MV-4-11 (cell line): ENCODE measurements around the gene EYA4.
A peak's percentile ranks its signal among the peaks of the same experiment; 100 is the strongest.
"Not testable (repeated sequence)": the region's sequence is repeated elsewhere in the genome, so short reads cannot be mapped to it uniquely, and the experiment has no call there.

Experiments used
- DNase-seq: peaks from one replicate; lab custom pipeline; 2025; lab: John Stamatoyannopoulos, UW

Gene EYA4

DNA sequence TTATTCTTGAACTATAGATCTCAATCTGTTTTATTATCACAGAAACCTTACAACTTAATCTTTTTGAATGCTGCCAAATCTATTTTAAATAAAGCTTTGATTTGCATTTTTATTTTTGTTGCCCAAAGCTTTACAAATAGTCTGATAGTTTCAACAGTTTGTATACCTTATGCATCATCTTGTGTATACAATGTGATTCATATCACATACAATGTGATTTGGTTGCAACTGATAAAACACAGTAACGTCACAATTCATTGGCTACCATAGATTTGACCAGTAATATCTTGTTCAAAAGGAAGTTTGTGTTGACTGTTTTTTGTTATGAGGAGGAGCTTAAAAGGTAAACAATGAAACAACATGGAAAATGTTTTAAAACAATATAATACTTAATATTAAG lies 110.9 kb downstream of the EYA4 start:
- no peak for DNase-seq

DNA sequence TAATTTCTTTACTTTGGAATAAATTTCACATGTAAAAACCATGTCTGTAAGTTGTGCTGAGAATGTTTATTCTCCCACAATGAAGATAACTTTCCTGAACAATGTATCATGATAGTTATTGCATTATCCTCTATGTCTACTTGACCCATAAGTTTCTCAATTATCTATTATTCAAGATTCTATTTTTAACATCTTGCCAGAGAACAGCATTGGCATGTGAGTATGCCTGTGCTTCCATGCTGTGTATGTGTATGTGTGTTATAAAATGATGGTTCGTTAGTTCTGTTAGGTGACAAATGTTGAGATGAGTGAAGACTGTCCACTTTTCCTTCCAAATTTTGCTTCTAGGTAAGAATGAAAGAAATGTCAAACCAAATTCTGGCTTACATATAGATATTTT lies 111.9 kb downstream of the EYA4 start:
- no peak for DNase-seq

DNA sequence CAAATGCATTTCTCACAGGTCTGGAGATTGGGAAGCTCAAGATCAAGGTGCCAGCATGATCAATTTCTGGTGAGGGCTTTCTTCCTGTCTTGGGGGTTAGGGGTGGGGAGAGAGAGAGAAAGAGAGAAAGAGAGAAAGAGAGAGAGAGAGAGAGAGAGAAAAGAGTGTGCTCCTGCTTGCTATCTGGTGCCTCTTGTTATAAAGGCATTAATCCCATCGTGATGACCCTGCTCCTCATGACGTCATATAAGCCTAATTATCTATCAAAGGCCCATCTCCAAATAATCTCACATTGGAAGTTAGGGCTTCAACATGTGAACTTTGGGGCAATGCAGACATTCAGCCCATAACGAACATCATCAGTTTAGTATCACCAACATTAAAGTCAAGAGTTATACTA lies 114.8 kb downstream of the EYA4 start:
- no peak for DNase-seq

DNA sequence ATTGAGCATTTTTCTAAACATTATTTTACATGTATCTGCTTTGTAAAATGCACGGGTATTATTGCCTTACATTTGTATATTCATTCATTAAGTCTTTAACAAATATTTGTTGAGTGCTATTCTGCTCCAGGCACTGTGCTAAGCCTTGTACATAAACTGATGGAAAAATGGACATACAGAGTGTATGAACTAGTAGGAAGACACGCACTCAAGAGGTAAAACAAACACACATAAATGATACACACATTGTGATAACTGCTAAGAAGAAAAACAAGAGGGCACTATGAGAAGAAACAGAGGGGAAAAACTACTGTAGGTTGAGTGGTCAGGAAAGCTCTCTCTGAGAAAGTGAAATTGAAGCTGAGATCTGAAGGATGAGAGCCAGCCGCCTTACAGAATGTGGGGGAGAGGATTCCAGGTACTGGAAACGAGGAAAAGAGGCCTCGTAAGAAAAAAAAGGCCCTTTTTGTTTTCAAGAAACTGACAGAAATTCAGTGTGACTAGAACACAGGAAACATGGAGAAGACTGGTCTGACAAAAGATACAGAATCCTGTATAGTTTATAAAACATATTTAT lies 117.5 kb downstream of the EYA4 start:
- no peak for DNase-seq

DNA sequence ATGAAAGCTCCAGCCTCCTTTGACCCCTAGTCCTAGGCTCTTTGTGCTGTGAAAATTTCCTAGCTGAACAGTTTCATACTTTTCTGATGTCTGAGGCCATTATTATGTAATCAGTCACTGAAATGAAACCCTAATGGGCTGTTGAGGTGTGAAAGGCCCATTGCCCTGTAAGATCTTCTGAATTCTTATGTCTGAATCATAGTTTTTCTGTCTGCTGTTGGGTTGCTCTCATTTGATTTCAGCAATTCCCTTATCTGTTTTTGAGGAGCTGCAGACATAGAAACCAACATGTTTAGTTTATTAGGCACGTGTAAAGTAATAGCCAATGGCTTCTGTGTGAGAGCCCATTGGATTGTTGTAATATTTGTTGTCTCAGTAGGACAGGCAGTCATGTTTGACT lies 118.1 kb downstream of the EYA4 start:
- no peak for DNase-seq

DNA sequence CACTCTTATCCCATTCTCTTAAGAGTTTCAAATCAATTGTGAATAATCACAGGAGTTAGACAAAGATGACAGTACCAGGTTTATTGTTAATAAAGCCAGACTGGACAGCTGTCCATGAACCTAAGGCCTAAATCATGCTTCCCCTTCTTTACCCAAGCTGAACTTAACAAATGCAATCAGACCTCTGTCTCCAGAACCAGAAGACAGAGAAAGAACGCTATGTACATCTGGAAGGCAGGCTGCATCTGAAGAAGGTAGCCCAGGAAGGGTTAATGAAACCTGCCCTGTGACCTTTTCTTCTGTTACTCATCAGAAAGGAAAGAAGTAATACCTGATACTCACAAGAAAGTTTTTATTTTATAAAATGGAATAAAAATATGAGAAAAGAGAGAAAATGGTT lies 118.6 kb downstream of the EYA4 start:
- no peak for DNase-seq

DNA sequence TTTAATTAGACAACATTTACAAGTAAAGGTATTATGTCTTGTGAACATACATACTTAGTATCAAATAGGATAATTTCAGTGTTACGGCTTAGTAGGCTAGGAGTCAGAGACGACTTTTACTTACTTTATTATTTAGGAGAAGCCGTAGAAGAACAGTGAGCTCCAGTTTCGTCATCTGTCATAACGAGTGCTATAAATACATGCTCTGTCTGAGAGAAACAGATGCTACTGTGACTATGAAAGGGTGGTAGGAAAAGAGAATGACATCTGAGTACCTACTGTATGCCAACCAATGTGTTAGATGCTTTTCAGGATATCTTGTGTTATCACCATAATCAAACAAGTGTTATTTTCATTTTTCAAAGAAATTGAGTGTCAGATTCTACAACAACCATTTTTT lies 119.0 kb downstream of the EYA4 start:
- no peak for DNase-seq

DNA sequence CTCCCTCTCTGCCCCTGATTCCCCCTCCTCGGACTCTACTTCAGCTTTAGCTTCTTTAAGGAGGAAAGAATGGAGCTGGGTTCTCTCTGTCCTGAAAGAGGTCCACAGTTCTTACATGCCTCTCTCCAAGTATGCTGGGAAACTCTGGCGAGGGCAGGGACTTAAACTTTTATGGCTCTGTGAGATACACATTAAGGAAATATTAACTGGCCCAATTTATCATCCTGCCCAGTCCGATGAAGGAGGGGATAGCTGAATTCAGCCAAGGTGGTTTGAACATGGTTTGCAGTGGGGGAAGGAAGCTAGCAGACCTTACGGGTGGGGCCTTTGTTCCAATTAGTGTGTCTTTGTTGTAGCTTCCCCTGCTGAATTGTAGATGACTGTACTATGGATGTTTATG lies 121.7 kb downstream of the EYA4 start:
- no peak for DNase-seq

DNA sequence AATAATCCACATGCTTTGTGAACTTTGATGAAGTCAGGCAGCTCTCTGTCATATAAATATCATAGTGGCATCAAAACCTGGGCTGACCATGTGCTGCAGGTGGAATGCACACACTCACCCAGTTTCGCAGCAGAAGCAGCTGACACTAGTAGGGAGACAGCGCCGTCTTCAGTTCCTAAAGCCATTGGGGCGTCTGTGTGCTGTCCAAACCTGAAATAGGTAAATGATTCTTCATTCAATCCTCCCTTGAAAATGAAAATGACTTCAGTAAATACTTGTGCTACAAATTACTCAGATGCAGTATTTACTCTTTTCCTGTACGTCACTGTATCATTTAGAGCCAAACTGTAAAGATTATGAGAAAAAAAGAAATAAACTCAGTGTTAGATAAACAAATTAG lies 127.5 kb downstream of the EYA4 start:
- DNase-seq, result no peak

DNA sequence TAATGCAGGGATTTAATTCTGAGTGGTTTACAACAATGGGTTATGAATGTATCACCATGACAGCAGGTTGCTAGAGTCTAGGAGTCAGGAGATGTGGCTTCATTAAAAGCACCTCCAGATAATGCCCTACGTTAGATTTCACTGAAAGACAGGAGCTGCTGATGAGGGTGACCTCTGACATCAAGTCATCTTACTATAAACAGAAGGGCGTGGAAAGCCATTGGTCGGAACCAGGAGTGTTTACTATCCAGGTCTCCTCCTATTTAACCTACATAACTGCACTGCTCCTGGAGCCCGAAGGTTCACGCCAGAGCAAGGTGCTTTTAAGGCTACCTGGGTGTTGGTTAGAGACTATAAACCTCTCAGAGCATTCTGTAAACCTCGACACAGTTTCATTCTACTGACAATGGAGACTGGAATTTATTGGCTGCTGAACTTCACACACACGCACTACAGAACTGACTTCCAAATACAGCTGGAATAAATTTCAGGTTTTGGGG lies 128.7 kb downstream of the EYA4 start:
- no peak for DNase-seq

DNA sequence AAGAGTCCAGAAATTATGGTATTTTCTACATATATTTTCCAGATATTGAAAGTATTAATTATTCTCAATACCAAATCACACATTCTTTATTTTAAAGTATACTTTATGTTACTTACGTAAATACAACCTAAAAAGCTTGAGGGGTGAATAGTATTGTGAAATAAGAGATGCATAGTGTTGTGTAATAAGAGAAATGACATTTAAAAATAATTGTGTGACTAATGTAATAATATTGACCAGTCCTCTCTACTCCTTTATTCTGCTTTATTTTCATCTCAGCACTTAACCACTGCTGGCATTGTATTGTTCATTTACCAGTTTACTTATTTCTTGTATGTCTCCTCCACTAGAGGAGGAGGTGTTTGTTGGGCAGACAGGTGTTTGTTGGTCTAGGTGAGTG lies 135.6 kb downstream of the EYA4 start:
- DNase-seq, result no peak

DNA sequence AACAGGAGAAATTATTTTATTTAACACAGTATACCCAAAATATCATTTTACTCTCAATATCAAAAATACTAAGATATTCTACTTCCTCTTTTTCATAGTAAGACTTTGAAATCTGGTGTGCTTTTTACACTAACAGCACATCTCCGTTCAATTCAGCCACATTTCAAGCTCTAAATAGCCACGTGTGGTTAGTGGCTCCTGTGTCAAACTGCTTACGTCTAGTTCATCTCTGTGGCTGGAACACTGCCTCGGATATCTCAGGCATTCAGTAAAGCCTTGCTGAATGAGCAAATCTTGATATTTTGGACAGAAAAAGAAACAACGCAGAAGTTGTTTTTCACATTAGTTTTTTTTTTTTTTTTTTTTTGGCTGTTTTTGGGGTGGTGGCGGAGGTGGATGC lies 136.1 kb downstream of the EYA4 start:
- peak; percentile 1 for DNase-seq

DNA sequence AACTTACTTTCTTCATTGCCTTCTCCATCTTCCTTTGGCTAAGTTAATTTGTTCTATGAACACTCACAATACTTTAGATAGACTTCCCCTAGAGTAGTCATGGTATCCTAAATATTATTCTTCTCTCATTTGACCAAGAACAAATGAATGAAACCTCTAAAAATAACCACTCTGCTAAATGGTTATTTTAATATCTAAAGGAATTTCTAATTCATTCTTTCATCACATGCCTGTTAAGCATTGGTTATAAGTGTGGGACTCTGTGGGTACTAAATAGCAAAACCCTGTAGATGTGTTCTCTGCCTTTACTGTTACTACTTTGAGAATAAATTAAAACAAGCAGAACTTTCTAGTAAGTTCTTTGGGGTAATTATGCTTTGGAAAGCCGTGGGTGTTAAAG lies 138.9 kb downstream of the EYA4 start:
- DNase-seq, result no peak

DNA sequence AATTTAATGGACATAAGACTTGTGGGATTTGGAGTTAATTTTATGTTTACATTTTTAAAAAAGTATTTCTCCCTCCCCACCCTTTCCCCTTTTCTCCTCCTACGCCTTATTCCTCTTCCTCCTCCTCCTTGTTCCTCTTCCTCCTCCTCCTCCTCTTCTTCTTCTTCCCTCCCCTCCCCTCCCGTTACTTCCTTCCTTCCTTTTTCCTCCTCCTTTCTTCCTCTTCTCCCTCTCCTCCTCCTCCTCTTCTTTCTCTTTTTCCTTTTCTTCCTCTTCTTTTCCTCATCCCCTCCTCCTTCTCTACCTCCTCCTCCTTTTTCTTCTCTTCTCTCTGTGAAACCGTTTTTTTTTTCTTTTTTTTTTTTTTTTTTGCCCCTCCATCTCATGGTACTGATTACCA lies 139.6 kb downstream of the EYA4 start:
- DNase-seq, result no peak

DNA sequence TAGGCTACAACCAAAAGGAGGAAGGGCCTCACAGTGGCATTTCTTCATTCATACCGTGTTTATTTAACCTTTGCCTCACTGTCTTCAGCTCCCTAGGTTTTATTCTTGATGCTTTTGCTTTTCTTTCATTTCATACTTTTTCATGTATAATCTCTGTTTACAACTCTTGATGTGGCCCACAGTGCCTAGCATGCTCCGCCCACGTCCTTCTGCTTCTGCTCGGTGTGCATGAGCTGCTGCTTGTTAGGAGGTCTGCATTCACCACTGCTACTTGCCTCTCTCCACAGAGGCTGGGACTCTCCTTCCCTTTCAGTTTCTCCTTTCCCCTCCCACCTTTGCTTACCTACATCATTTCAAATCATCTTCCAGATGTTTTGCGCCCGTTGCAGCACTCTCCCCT lies 147.6 kb downstream of the EYA4 start:
- no peak for DNase-seq

DNA sequence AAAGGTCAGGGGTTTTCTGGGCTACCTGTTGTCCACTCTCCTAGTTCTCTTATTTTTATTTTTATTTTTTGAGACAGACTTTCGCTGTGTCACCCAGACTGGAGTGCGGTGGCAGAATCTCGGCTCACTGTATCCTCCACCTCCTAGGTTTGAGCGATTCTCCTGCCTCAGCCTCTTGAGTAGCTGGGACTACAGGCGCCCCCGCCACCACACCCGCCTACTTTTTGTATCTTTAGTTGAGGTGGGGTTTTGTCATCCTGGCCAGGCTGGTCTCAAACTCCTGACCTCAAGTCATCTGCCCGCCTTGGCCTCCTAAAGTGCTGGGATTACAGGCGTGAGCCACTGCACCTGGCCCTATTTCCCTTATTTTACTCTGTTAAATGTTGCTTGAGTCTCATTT lies 149.0 kb downstream of the EYA4 start:
- no peak for DNase-seq

DNA sequence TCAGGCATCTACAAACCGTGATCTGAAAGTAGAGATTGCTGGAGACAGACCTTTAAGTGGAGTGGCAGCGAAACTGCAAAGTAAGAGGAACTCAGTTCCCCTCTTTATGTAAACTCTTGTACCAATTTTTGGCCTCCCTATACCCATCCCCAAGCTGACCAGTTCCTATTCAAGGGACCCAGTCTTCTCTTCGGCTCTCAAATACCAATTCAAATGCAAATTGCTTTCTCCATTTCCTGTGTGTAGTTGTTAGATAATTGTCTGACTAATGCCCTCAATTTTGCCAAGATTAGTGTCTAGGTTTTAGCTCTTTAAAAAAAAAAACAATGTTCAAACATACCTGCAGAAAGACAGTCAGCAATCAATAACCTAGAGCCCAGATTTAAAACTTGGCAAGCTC lies 150.9 kb downstream of the EYA4 start:
- no peak for DNase-seq

DNA sequence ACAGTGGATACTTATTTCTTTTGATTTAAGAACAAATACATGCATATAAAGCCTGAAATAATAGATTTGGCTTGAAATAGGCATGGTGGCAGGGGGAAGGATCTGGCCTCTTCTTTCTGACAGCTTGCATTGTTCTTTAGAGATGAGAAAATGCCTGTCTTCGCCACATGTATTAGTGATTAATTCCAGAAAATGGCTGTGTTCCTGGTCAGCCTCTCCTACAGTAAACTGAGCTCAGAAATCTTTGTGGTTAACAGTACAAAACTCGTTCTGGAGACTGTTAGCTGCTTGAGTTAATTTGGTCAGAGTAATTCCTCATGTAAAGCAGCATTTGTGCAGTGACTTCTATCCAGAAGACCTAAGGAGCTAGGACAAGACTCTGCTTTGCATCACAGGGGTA lies 151.5 kb downstream of the EYA4 start:
- DNase-seq, result no peak

DNA sequence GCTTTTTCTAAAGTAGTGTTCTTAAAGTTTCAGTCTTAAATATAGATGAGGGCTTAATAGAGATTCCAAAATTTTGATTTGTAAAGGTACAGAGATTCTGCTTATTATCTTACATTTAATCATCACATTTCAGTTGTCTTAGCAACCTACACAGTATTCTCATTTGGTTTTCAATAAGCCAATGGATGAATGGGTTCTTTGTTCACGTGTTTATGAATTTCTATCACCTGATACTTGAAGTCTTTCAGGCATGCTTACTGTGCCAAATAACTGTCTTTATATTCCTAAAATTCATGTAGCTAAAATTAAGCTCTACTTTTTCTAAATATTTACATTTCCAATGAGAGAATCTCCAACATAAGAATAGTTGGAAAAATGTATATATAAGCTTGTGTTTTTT lies 152.7 kb downstream of the EYA4 start:
- no peak for DNase-seq

DNA sequence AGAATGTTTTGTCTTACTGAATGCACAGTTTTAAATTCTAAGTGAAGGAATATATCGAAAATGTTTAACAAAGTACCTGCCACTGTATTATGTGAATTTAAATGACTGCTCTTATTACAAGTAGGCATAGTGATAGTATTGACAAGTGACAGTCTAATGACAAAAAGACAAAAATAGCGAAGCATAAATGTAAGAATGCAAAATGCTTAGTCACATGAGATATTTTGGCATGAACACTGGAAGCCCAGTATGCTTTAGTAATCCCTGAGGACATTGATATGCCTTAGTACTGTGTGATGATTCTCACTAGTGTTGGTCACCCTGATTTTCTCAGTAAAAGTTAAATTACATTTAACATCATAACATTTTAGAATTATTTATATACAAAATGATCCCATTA lies 153.5 kb downstream of the EYA4 start:
- DNase-seq, result no peak

DNA sequence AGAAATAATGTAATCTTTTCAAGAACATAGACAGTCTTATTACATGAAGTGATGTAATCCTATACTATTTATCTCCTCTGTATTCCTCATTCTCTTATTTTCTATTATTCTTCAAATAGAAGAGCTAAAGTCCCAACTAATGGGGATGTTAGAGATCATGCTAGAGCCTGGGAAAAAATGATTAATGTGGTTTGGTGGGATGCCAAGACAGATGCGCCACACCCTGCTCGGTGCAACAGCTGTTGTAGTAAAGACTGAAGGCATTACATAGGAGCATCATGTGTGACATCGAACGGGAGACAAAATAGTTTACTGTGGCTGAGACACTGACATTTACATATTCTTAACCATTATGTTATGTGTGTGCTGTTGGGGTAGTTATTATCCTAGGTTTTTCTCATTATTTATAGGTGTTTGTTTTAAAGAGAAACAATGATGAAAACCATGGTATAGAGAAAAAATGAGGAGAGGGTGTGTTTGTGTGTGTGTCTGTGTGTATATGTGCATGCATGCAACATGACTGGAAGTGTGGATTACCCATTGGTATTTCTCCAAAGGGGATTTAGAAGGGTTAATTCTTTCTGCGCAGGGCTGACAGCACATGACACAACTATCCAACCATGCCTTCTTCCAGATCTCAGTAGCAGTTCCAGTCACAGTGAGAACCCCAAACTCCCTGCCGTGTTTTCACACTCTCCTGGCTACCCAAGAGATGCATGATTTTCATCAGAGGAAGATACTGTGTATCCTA lies 155.3 kb downstream of the EYA4 start:
- DNase-seq, result no peak

DNA sequence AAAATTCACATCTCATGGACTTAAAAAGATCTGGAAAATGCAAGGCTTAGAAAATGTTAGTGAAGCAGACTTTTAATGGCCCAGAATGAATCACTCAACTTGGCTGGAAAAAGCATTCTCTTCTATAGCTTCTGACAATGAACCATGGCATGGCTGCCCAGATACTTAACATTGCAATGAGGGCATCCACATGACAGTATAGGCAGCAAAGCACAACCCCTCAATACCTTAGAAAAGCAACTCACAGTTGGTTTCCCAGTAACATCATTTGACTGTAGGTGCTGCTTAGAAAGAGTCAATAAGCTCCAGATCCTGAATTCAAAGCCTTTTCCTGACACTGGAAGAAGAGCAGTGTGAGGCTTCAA lies 155.8 kb downstream of the EYA4 start:
- DNase-seq, result no peak

DNA sequence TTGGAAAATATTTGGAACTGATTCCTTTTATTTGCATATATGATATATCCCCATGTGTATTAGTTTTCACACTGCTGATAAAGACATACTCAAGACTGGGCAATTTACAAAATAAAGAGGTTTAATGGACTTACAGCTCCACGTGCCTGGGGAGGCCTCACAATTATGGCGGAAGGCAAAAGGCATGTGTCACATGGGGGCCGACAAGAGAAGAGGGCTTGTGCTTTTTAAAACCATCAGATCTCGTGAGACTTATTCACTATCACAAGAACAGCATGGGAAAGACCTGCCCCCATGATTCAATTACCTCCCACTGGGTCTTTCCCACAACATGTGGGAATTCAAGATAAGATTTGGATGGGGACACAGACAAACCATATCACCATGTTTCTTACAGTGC lies 156.4 kb downstream of the EYA4 start:
- not testable (repeated sequence) for DNase-seq

DNA sequence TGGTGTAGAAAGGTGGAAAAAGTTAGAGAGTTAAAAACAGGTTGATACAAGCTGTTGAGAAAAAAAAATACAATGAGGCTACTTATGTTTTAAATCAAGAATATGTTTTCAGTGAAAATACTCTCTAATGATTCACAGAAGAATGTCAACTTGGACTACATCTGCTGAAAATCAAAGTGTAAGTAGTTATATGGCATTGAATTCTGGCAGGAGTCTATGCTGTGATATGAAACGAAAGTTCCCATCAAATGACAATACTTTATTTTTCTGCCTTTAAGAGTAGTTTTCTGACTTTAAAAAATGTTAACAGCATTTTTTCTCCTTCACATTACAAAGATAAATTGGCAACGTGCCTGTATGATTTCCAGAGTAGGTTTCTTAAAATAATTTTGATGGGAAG lies 158.3 kb downstream of the EYA4 start:
- no peak for DNase-seq
